ENCODE measurements around the gene MICAL1. TPM values are rescaled to one million over a fixed set of nuclear protein-coding genes. Genes with fewer than 3 reads are reported as not detected.

MICAL1 gene
- polyA plus RNA-seq, 2 of the 4 experiments (the other 2 are of a cell fraction), result 14.1 to 16.9 TPM

- Histone ChIP-seq H3K4me3 (no peak overlapping the region), H3K9me3 (no peaks in the 10 kb centered on the region), H3K4me1 (no peaks in the 10 kb centered on the region), H3K4me2 (no peak overlapping the region), H3K27ac (no peak overlapping the region)
- 66% methylated on average over 4 of the region's 4 CpGs for WGBS (ENCODE audit: missing lambda C conversion rate)
- DNase-seq (ENCODE audit: low read depth in 1 of 2, low spot score in 1 of 2) (no peak), ATAC-seq (no peak), FAIRE-seq (no peak)
- POLR2A ChIA-PET, result no interaction called here
- TF ChIP-seq REST (IDR thresholded peaks at IDR 0.05), result no peak
- no peak for TF ChIP-seq FOSL2 (IDR thresholded peaks at IDR 0.05)
- no peak for TF ChIP-seq FOSL2 (CRISPR knock-in tag; IDR thresholded peaks at IDR 0.05)
- no peak for TF ChIP-seq SMC3 (IDR thresholded peaks at IDR 0.05)
- TF ChIP-seq FOXS1 (CRISPR knock-in tag; IDR thresholded peaks at IDR 0.05), result no peak
- no peak for TF ChIP-seq CTCF (IDR thresholded peaks at IDR 0.05)
- no peak for TF ChIP-seq HOXB5 (CRISPR knock-in tag; IDR thresholded peaks at IDR 0.05)
- no peak for TF ChIP-seq HOXA7 (CRISPR knock-in tag; IDR thresholded peaks at IDR 0.05)
- TF ChIP-seq EHMT2 (IDR thresholded peaks at IDR 0.05; ENCODE audit: low read depth), result no peak
- TF ChIP-seq ZFP36 (IDR thresholded peaks at IDR 0.05; ENCODE audit: borderline replicate concordance, partially characterized antibody), result no peak
- no peak for TF ChIP-seq ZC3H11A (IDR thresholded peaks at IDR 0.05)
- no peak for TF ChIP-seq USF2 (IDR thresholded peaks at IDR 0.05)
- no peak for TF ChIP-seq CEBPB (IDR thresholded peaks at IDR 0.05)
- TF ChIP-seq TFCP2L1 (CRISPR knock-in tag; IDR thresholded peaks at IDR 0.05), result no peak
- no peak for TF ChIP-seq ZNF302 (CRISPR knock-in tag; IDR thresholded peaks at IDR 0.05)
- TF ChIP-seq MAX (IDR thresholded peaks at IDR 0.05), result no peak
- TF ChIP-seq TP53 (CRISPR knock-in tag; IDR thresholded peaks at IDR 0.05), result no peak
- no peak for TF ChIP-seq HES2 (IDR thresholded peaks at IDR 0.05)
- CTCF ChIA-PET, result interaction anchor here (1.2 kb wide), 1 partner anchor 12 kb away, joined by 3 read pairs; no protein-coding TSS in a partner anchor
These were observed 42.5 kb upstream of the MICAL1 start for GRCh38 chr6:109498052-109498451.

- no peak overlapping the region for H3K4me3 ChIP-seq
- no peak overlapping the region for H3K27ac ChIP-seq
- DNase-seq (ENCODE audit: low read depth in 1 of 2, low spot score in 1 of 2) (no peak), FAIRE-seq (no peak), ATAC-seq (no peak)
- H3K9me3 ChIP-seq, result no peaks in the 10 kb centered on the region
- H3K4me2 ChIP-seq, result no peak overlapping the region
- ChIA-PET CTCF (interaction anchor here (0.6 to 0.7 kb wide), 2 partner anchors 112 to 842 kb away, joined by 3 to 4 read pairs; no protein-coding TSS in a partner anchor), POLR2A (no interaction called here)
- no peaks in the 10 kb centered on the region for H3K4me1 ChIP-seq
- WGBS (ENCODE audit: missing lambda C conversion rate), result 52% methylated on average over 8 of the region's 9 CpGs
- TF ChIP-seq MYC (IDR thresholded peaks at IDR 0.05; ENCODE audit: borderline replicate concordance, low read length) (no peak), ELK1 (IDR thresholded peaks at IDR 0.05; ENCODE audit: low read depth, low read length) (no peak), HOXB13 (CRISPR knock-in tag; IDR thresholded peaks at IDR 0.05; ENCODE audit: low read depth) (no peak), FOSB (CRISPR knock-in tag; IDR thresholded peaks at IDR 0.05) (no peak), JUNB (IDR thresholded peaks at IDR 0.05) (no peak), BCL3 (IDR thresholded peaks at IDR 0.05) (no peak), RFX5 (IDR thresholded peaks at IDR 0.05) (no peak), FOSL2 (IDR thresholded peaks at IDR 0.05) (no peak), FOSL2 (CRISPR knock-in tag; IDR thresholded peaks at IDR 0.05) (no peak), PHF8 (IDR thresholded peaks at IDR 0.05; ENCODE audit: borderline replicate concordance, low read depth) (no peak), RNF2 (IDR thresholded peaks at IDR 0.05; ENCODE audit: borderline replicate concordance, low read depth) (no peak), ESRRA (IDR thresholded peaks at IDR 0.05; ENCODE audit: borderline replicate concordance, low read length) (no peak), ZFP36 (IDR thresholded peaks at IDR 0.05; ENCODE audit: borderline replicate concordance, partially characterized antibody) (no peak), EHF (CRISPR knock-in tag; IDR thresholded peaks at IDR 0.05) (no peak)
These were observed 40.6 kb upstream of the MICAL1 start for GRCh38 chr6:109496036-109496772.

Measured in A549 (cell line).